ENCODE measurements around the gene TRAPPC2L. TPM values are rescaled to one million over a fixed set of nuclear protein-coding genes. Genes with fewer than 3 reads are reported as not detected.

Gene TRAPPC2L
- total and polyA plus RNA-seq, 2 experiments from 2014 or later, result 30.9 to 114 TPM

- Histone ChIP-seq H3K36me3 (peaks cover 4% of the 10 kb centered on the region), H3K27ac (no peak overlapping the region), H3K9me3 (ENCODE audit: low read depth) (no peaks in the 10 kb centered on the region), H3K4me1 (ENCODE audit: low read depth) (no peaks in the 10 kb centered on the region), H3K27me3 (no peaks in the 10 kb centered on the region), H3K4me3 (no peak overlapping the region)
- no peak for TF ChIP-seq CTCF (IDR thresholded peaks at IDR 0.05; ENCODE audit: low read depth, low read length)
- no peak for DNase-seq (ENCODE audit: low read depth in 1 of 2, low spot score in 1 of 2)
Measured at GRCh38 chr16:88863426-88863825, 6.5 kb downstream of the TRAPPC2L start.

- Histone ChIP-seq H3K27ac (no peak overlapping the region), H3K9me3 (ENCODE audit: low read depth) (no peaks in the 10 kb centered on the region), H3K4me3 (no peak overlapping the region), H3K27me3 (no peaks in the 10 kb centered on the region), H3K36me3 (peaks cover 4% of the 10 kb centered on the region), H3K4me1 (ENCODE audit: low read depth) (no peaks in the 10 kb centered on the region)
- DNase-seq (ENCODE audit: low read depth in 1 of 2, low spot score in 1 of 2), result no peak
- no peak for TF ChIP-seq CTCF (IDR thresholded peaks at IDR 0.05; ENCODE audit: low read depth, low read length)
Measured at GRCh38 chr16:88864099-88864498, 7.2 kb downstream of the TRAPPC2L start.

GRCh38 chr16:88864521-88864920 is 7.6 kb downstream of the TRAPPC2L start:
- H3K4me3 ChIP-seq, result no peak overlapping the region
- no peaks in the 10 kb centered on the region for H3K9me3 ChIP-seq (ENCODE audit: low read depth)
- H3K36me3 ChIP-seq, result peaks cover 1% of the 10 kb centered on the region
- no peak overlapping the region for H3K27ac ChIP-seq
- TF ChIP-seq CTCF (IDR thresholded peaks at IDR 0.05; ENCODE audit: low read depth, low read length), result no peak
- no peaks in the 10 kb centered on the region for H3K27me3 ChIP-seq
- DNase-seq (ENCODE audit: low read depth in 1 of 2, low spot score in 1 of 2), result no peak
- H3K4me1 ChIP-seq (ENCODE audit: low read depth), result no peaks in the 10 kb centered on the region

GRCh38 chr16:88865310-88865709 is 8.4 kb downstream of the TRAPPC2L start:
- Histone ChIP-seq H3K27me3 (no peaks in the 10 kb centered on the region), H3K36me3 (no peaks in the 10 kb centered on the region), H3K4me3 (no peak overlapping the region), H3K4me1 (ENCODE audit: low read depth) (no peaks in the 10 kb centered on the region), H3K9me3 (ENCODE audit: low read depth) (no peaks in the 10 kb centered on the region), H3K27ac (no peak overlapping the region)
- TF ChIP-seq CTCF (IDR thresholded peaks at IDR 0.05; ENCODE audit: low read depth, low read length), result no peak
- no peak for DNase-seq (ENCODE audit: low read depth in 1 of 2, low spot score in 1 of 2)

GRCh38 chr16:88865742-88866141 is 8.8 kb downstream of the TRAPPC2L start:
- no peaks in the 10 kb centered on the region for H3K36me3 ChIP-seq
- H3K27me3 ChIP-seq, result no peaks in the 10 kb centered on the region
- H3K27ac ChIP-seq, result no peak overlapping the region
- TF ChIP-seq CTCF (IDR thresholded peaks at IDR 0.05; ENCODE audit: low read depth, low read length), result no peak
- H3K4me3 ChIP-seq, result no peak overlapping the region
- H3K9me3 ChIP-seq (ENCODE audit: low read depth), result no peaks in the 10 kb centered on the region
- no peak for DNase-seq (ENCODE audit: low read depth in 1 of 2, low spot score in 1 of 2)
- H3K4me1 ChIP-seq (ENCODE audit: low read depth), result no peaks in the 10 kb centered on the region
